ENCODE data around the gene GMPR. TPM values are rescaled to one million over a fixed set of nuclear protein-coding genes. Genes with fewer than 3 reads are reported as not detected.

Gene GMPR
- total and polyA plus RNA-seq, 8 donors = 4.5 to 25.9 (median 7.0) TPM

GRCh38 chr6:16238963-16239797 lies 793 bp downstream of the GMPR start:
- 2% methylated on average over 34 of the region's 34 CpGs for WGBS, 2 donors
- peak in 5 of 6 donors; percentile 49 to 88 (median 74) for DNase-seq
- Histone ChIP-seq H3K36me3 (no peaks in the 10 kb centered on the region), H3K27ac (peak overlapping the region; percentile 19 to 76 (median 54)), H3K9me3 (no peaks in the 10 kb centered on the region), H3K27me3 (no peaks in the 10 kb centered on the region), H3K4me1 (peaks cover 14 to 21% (median 14%) of the 10 kb centered on the region in 3 donors), H3K4me3 (peak overlapping the region; percentile 19 to 61 (median 57))
- intact Hi-C loops (cut with DNase I) = no loop called here
- peak in 3 of 4 donors; percentile 41 to 66 (median 49) for TF ChIP-seq CTCF (IDR thresholded peaks at IDR 0.05)
- ATAC-seq = peak; percentile 39 to 88 (median 83)
- no peak for FAIRE-seq

- intact Hi-C loops (cut with DNase I) = no loop called here
- H3K27ac ChIP-seq = peak overlapping the region; percentile 19 to 76 (median 54)
Observed at GRCh38 chr6:16239798-16240123, 1.4 kb downstream of the GMPR start.

GRCh38 chr6:16240589-16241320 lies 2.4 kb downstream of the GMPR start:
- Histone ChIP-seq H3K4me3 (no peak overlapping the region), H3K4me1 (peaks cover 19 to 26% (median 21%) of the 10 kb centered on the region in 3 donors), H3K27ac (no peak overlapping the region), H3K9me3 (no peaks in the 10 kb centered on the region), H3K36me3 (no peaks in the 10 kb centered on the region), H3K27me3 (no peaks in the 10 kb centered on the region)
- no peak for ATAC-seq
- intact Hi-C loops (cut with DNase I) = no loop called here
- no peak for FAIRE-seq
- no peak for TF ChIP-seq CTCF (IDR thresholded peaks at IDR 0.05)
- WGBS, 2 donors = 88 to 92% methylated on average over 12 of the region's 12 CpGs
- DNase-seq = no peak

More at GRCh38 chr6:16239798-16240123, 1.4 kb downstream of the GMPR start:
- peaks cover 19 to 27% (median 20%) of the 10 kb centered on the region in 3 donors for H3K4me1 ChIP-seq
- peak overlapping the region in 3 of 4 donors; percentile 19 to 61 (median 57) for H3K4me3 ChIP-seq
- 8 to 11% methylated on average over 5 of the region's 5 CpGs for WGBS, 2 donors
- TF ChIP-seq CTCF (IDR thresholded peaks at IDR 0.05) = no peak
- no peaks in the 10 kb centered on the region for H3K36me3 ChIP-seq
- ATAC-seq (peak in 1 of 4 donors; percentile 73), DNase-seq (peak in 2 of 6 donors; percentile 61 to 74), FAIRE-seq (no peak)
- no peaks in the 10 kb centered on the region for H3K27me3 ChIP-seq
- H3K9me3 ChIP-seq = no peaks in the 10 kb centered on the region

GRCh38 chr6:16241321-16241689 lies 2.9 kb downstream of the GMPR start:
- Histone ChIP-seq H3K4me3 (no peak overlapping the region), H3K9me3 (no peaks in the 10 kb centered on the region), H3K36me3 (no peaks in the 10 kb centered on the region), H3K27ac (no peak overlapping the region), H3K27me3 (no peaks in the 10 kb centered on the region), H3K4me1 (peaks cover 19 to 21% (median 21%) of the 10 kb centered on the region in 3 donors)
- ATAC-seq (no peak), DNase-seq (no peak), FAIRE-seq (no peak)
- WGBS, 2 donors = 92 to 93% methylated on average over 4 of the region's 4 CpGs
- intact Hi-C loops (cut with DNase I) = no loop called here
- no peak for TF ChIP-seq CTCF (IDR thresholded peaks at IDR 0.05)
